WTC11 (cell line): ENCODE measurements around the gene TRRAP. TPM values are rescaled to one million over a fixed set of nuclear protein-coding genes. Genes with fewer than 3 reads are reported as not detected.
A peak's percentile ranks its signal among the peaks of the same experiment; 100 is the strongest.

Experiments
- ATAC-seq: fragments of 200-7000 bp; cut with Tn5 transposase; 2 replicates; pipeline ENCODE4 v1.10.0; 2021; ENCODE audit warnings: mild to moderate bottlenecking, moderate library complexity
- CTCF ChIA-PET: fragments of 300-600 bp; sonication (Branson Sonifier 250); formaldehyde crosslinking; loops from one replicate; lab custom pipeline; 2021; ENCODE audit warnings: antibody characterized with exemption; lab: Charles Lee
- POLR2A ChIA-PET: fragments of 350-600 bp; sonication (Branson Sonifier 250); formaldehyde crosslinking; loops from one replicate; lab custom pipeline; 2021; ENCODE audit warnings: antibody characterized with exemption; lab: Charles Lee
- DNase-seq: peaks from one replicate; pipeline ENCODE4 v3.0.0; 2021; ENCODE audit warnings: low spot score
- H3K27ac Mint-ChIP-seq: 2 replicates; pipeline ENCODE4 v1.8.0; 2021; ENCODE audit warnings: mixed read lengths
- H3K27me3 Mint-ChIP-seq: 2 replicates; pipeline ENCODE4 v1.8.0; 2021; ENCODE audit warnings: low read depth, mild to moderate bottlenecking, moderate library complexity, mixed read lengths
- H3K36me3 Mint-ChIP-seq: 2 replicates; pipeline ENCODE4 v1.8.0; 2021; ENCODE audit warnings: mixed read lengths
- H3K4me1 Mint-ChIP-seq: 2 replicates; pipeline ENCODE4 v1.8.0; 2022; ENCODE audit warnings: mixed read lengths
- H3K4me3 Mint-ChIP-seq: 2 replicates; pipeline ENCODE4 v1.8.0; 2021; ENCODE audit warnings: mild to moderate bottlenecking, moderate library complexity, mixed read lengths
- H3K9me3 Mint-ChIP-seq: 2 replicates; pipeline ENCODE4 v1.8.0; 2021; ENCODE audit warnings: mixed read lengths
- CREB1 ChIP-seq: sonication (generic); formaldehyde crosslinking; IDR thresholded peaks from 2 replicates; pipeline ENCODE4 v1.8.0; 2023; ENCODE audit warnings: mild to moderate bottlenecking, missing genetic modification reagents
- ESRRA ChIP-seq: sonication (generic); formaldehyde crosslinking; IDR thresholded peaks from 2 replicates; pipeline ENCODE4 v1.8.1; 2022; ENCODE audit warnings: mild to moderate bottlenecking, missing genetic modification reagents, borderline replicate concordance
- HMGA2 ChIP-seq: fragments of 250-450 bp; sonication (Bioruptor Pico); IDR thresholded peaks from 2 replicates; pipeline ENCODE4 v1.4.0; 2021; ENCODE audit warnings: mild to moderate bottlenecking, moderate library complexity
- KAT7 ChIP-seq: sonication (generic); formaldehyde crosslinking; IDR thresholded peaks from 2 replicates; pipeline ENCODE4 v1.8.1; 2023; ENCODE audit warnings: missing genetic modification reagents, mild to moderate bottlenecking, borderline replicate concordance
- NFE2L1 ChIP-seq: sonication (generic); formaldehyde crosslinking; IDR thresholded peaks from 2 replicates; pipeline ENCODE4 v1.8.1; 2023; ENCODE audit warnings: missing genetic modification reagents
- SOX15 ChIP-seq: fragments of 250-450 bp; sonication (Bioruptor Pico); IDR thresholded peaks from 2 replicates; pipeline ENCODE4 v1.9.0; 2021; ENCODE audit warnings: mild to moderate bottlenecking
- TEAD4 ChIP-seq: sonication (generic); formaldehyde crosslinking; IDR thresholded peaks from 2 replicates; pipeline ENCODE4 v1.8.0; 2022; ENCODE audit warnings: mild to moderate bottlenecking, missing genetic modification reagents
- ZBTB21 ChIP-seq: sonication (generic); formaldehyde crosslinking; IDR thresholded peaks from 2 replicates; pipeline ENCODE4 v1.8.1; 2023; ENCODE audit warnings: mild to moderate bottlenecking, missing genetic modification reagents, borderline replicate concordance
- ZNF423 ChIP-seq: fragments of 250-450 bp; sonication (Bioruptor Pico); IDR thresholded peaks from 2 replicates; pipeline ENCODE4 v2.1.2; 2022; ENCODE audit warnings: mild to moderate bottlenecking, moderate library complexity
- total RNA-seq: library from RNA; stranded (reverse); gene quantifications from 3 replicates; pipeline ENCODE4 v1.2.3, GENCODE V29; 2021
- TF ChIP-seq, protein P1 (sequence below): fragments of 250-450 bp; sonication (Bioruptor Pico); IDR thresholded peaks from 2 replicates; pipeline ENCODE4 v1.9.0; 2021; ENCODE audit warnings: mild to moderate bottlenecking, borderline replicate concordance
- TF ChIP-seq, protein P2 (sequence below): sonication (generic); formaldehyde crosslinking; IDR thresholded peaks from 2 replicates; pipeline ENCODE4 v1.8.1; 2023; ENCODE audit warnings: mild to moderate bottlenecking, missing genetic modification reagents, moderate library complexity
- TF ChIP-seq, protein P3 (sequence below): fragments of 250-450 bp; sonication (Bioruptor Pico); IDR thresholded peaks from 2 replicates; pipeline ENCODE4 v1.9.0; 2021; ENCODE audit warnings: mild to moderate bottlenecking
- TF ChIP-seq, protein P4 (sequence below): sonication (generic); formaldehyde crosslinking; IDR thresholded peaks from 2 replicates; pipeline ENCODE4 v1.8.1; 2023; ENCODE audit warnings: mild to moderate bottlenecking, missing genetic modification reagents, borderline replicate concordance
- TF ChIP-seq, protein P5 (sequence below): sonication (generic); formaldehyde crosslinking; IDR thresholded peaks from 2 replicates; pipeline ENCODE4 v1.8.1; 2022; ENCODE audit warnings: mild to moderate bottlenecking, missing genetic modification reagents, moderate library complexity, borderline replicate concordance
- TF ChIP-seq, protein P6 (sequence below): fragments of 250-450 bp; sonication (Bioruptor Pico); IDR thresholded peaks from 2 replicates; pipeline ENCODE4 v1.9.0; 2021; ENCODE audit warnings: mild to moderate bottlenecking
- TF ChIP-seq, protein P7 (sequence below): fragments of 250-450 bp; sonication (Bioruptor Pico); IDR thresholded peaks from 2 replicates; pipeline ENCODE4 v1.9.0; 2021; ENCODE audit warnings: moderate library complexity, mild to moderate bottlenecking, inconsistent platforms, borderline replicate concordance
- TF ChIP-seq, protein P8 (sequence below): sonication (generic); formaldehyde crosslinking; IDR thresholded peaks from 2 replicates; pipeline ENCODE4 v1.8.1; 2023; ENCODE audit warnings: mild to moderate bottlenecking, missing genetic modification reagents, moderate library complexity

The TRRAP gene
- total RNA-seq, 1 experiment from 2014 or later: 46.5 TPM

DNA sequence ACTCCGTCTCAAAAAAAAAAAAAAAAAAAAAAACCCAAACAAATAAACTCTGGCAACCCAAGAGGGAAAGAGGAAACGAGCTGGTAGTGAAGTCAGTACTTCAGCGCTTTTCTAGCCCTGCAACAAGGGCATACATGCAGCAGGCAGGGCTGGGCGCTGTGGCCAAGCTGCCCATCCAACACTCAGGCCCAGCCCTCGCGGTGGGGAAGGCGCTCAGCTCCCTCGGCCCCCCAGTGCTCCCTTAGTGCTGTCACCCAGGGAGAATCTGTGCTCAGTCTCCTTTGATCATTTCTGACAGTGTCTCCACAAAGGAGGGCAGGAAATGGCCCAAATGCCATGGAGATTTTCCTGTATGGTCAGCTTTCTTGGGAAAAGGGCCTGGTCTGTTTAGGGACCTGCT lies 168.4 kb downstream of the TRRAP start:
- H3K9me3 Mint-ChIP-seq: no peaks in the 10 kb centered on the region
- POLR2A ChIA-PET: no interaction called here

DNA sequence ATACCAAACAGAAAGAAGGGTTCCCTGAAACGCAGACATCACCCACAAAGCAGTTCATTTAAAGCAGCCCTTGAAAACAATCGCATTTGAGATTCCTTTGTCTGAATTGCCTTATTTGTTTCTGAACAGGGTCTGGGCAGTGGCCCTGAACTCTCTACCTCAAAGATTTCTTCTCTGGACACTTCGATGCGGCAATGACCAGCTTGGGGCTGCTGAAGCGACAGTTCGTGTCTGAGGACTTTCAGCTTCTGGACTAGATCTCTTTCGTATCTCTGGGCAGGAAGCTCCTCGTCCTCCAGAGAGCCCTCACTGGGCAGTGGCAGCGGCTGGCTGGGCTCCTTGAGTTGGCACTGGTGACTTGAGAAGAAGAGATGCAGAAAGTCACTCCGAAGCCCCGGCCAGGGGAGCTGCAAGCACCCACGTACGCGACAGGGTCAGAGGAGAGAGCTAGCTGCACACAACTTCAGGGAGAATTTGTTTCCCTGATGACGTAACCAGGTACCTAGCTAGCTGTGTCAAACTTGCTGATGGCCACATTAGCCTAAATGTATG lies 169.3 kb downstream of the TRRAP start:
- H3K4me1 Mint-ChIP-seq: no peaks in the 10 kb centered on the region
- no peaks in the 10 kb centered on the region for H3K9me3 Mint-ChIP-seq
- H3K27ac Mint-ChIP-seq: peak overlapping the region; percentile 33; the same call in 1 of the 2 replicates
- no peak overlapping the region for H3K4me3 Mint-ChIP-seq
- no peak for ATAC-seq
- H3K27me3 Mint-ChIP-seq: no peaks in the 10 kb centered on the region
- peaks cover 77% of the 10 kb centered on the region for H3K36me3 Mint-ChIP-seq
- ChIA-PET POLR2A (no interaction called here), CTCF (interaction anchor here (1.9 kb wide), 1 partner anchor 11 kb away, joined by 7 read pairs; no protein-coding TSS in a partner anchor)
- DNase-seq: no peak
- TF ChIP-seq ZNF423 (CRISPR knock-in tag): no peak
- TF ChIP-seq, protein P1, sequence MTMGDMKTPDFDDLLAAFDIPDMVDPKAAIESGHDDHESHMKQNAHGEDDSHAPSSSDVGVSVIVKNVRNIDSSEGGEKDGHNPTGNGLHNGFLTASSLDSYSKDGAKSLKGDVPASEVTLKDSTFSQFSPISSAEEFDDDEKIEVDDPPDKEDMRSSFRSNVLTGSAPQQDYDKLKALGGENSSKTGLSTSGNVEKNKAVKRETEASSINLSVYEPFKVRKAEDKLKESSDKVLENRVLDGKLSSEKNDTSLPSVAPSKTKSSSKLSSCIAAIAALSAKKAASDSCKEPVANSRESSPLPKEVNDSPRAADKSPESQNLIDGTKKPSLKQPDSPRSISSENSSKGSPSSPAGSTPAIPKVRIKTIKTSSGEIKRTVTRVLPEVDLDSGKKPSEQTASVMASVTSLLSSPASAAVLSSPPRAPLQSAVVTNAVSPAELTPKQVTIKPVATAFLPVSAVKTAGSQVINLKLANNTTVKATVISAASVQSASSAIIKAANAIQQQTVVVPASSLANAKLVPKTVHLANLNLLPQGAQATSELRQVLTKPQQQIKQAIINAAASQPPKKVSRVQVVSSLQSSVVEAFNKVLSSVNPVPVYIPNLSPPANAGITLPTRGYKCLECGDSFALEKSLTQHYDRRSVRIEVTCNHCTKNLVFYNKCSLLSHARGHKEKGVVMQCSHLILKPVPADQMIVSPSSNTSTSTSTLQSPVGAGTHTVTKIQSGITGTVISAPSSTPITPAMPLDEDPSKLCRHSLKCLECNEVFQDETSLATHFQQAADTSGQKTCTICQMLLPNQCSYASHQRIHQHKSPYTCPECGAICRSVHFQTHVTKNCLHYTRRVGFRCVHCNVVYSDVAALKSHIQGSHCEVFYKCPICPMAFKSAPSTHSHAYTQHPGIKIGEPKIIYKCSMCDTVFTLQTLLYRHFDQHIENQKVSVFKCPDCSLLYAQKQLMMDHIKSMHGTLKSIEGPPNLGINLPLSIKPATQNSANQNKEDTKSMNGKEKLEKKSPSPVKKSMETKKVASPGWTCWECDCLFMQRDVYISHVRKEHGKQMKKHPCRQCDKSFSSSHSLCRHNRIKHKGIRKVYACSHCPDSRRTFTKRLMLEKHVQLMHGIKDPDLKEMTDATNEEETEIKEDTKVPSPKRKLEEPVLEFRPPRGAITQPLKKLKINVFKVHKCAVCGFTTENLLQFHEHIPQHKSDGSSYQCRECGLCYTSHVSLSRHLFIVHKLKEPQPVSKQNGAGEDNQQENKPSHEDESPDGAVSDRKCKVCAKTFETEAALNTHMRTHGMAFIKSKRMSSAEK (CRISPR knock-in tag): no peak
- no peak for TF ChIP-seq HMGA2
- TF ChIP-seq, protein P2, sequence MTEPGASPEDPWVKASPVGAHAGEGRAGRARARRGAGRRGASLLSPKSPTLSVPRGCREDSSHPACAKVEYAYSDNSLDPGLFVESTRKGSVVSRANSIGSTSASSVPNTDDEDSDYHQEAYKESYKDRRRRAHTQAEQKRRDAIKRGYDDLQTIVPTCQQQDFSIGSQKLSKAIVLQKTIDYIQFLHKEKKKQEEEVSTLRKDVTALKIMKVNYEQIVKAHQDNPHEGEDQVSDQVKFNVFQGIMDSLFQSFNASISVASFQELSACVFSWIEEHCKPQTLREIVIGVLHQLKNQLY (CRISPR knock-in tag): no peak
- no peak for TF ChIP-seq ZBTB21 (CRISPR knock-in tag)
- TF ChIP-seq, protein P3, sequence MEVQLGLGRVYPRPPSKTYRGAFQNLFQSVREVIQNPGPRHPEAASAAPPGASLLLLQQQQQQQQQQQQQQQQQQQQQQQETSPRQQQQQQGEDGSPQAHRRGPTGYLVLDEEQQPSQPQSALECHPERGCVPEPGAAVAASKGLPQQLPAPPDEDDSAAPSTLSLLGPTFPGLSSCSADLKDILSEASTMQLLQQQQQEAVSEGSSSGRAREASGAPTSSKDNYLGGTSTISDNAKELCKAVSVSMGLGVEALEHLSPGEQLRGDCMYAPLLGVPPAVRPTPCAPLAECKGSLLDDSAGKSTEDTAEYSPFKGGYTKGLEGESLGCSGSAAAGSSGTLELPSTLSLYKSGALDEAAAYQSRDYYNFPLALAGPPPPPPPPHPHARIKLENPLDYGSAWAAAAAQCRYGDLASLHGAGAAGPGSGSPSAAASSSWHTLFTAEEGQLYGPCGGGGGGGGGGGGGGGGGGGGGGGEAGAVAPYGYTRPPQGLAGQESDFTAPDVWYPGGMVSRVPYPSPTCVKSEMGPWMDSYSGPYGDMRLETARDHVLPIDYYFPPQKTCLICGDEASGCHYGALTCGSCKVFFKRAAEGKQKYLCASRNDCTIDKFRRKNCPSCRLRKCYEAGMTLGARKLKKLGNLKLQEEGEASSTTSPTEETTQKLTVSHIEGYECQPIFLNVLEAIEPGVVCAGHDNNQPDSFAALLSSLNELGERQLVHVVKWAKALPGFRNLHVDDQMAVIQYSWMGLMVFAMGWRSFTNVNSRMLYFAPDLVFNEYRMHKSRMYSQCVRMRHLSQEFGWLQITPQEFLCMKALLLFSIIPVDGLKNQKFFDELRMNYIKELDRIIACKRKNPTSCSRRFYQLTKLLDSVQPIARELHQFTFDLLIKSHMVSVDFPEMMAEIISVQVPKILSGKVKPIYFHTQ: no peak
- no peak for TF ChIP-seq CREB1 (CRISPR knock-in tag)

More for the DNA sequence above, 168.4 kb downstream of the TRRAP start:
- Mint-ChIP-seq H3K27ac (0 out of 2 replicates have a peak overlapping the region, but pooled peaks have one; percentile 41), H3K4me1 (no peaks in the 10 kb centered on the region), H3K27me3 (no peaks in the 10 kb centered on the region), H3K4me3 (no peak overlapping the region), H3K36me3 (peaks cover 75% of the 10 kb centered on the region)
- ATAC-seq (0 out of 2 replicates have a peak, but pooled peaks have one; percentile 32), DNase-seq (no peak)
- CTCF ChIA-PET: interaction anchor here (0.6 to 1.9 kb wide), 3 partner anchors 10 to 274 kb away, joined by 3 to 7 read pairs (median 4); no protein-coding TSS in a partner anchor
- TF ChIP-seq NFE2L1 (CRISPR knock-in tag) (no peak), KAT7 (CRISPR knock-in tag) (no peak), SOX15 (CRISPR knock-in tag) (no peak), CREB1 (CRISPR knock-in tag) (no peak), TEAD4 (no peak), ESRRA (no peak)
- TF ChIP-seq, protein P4, sequence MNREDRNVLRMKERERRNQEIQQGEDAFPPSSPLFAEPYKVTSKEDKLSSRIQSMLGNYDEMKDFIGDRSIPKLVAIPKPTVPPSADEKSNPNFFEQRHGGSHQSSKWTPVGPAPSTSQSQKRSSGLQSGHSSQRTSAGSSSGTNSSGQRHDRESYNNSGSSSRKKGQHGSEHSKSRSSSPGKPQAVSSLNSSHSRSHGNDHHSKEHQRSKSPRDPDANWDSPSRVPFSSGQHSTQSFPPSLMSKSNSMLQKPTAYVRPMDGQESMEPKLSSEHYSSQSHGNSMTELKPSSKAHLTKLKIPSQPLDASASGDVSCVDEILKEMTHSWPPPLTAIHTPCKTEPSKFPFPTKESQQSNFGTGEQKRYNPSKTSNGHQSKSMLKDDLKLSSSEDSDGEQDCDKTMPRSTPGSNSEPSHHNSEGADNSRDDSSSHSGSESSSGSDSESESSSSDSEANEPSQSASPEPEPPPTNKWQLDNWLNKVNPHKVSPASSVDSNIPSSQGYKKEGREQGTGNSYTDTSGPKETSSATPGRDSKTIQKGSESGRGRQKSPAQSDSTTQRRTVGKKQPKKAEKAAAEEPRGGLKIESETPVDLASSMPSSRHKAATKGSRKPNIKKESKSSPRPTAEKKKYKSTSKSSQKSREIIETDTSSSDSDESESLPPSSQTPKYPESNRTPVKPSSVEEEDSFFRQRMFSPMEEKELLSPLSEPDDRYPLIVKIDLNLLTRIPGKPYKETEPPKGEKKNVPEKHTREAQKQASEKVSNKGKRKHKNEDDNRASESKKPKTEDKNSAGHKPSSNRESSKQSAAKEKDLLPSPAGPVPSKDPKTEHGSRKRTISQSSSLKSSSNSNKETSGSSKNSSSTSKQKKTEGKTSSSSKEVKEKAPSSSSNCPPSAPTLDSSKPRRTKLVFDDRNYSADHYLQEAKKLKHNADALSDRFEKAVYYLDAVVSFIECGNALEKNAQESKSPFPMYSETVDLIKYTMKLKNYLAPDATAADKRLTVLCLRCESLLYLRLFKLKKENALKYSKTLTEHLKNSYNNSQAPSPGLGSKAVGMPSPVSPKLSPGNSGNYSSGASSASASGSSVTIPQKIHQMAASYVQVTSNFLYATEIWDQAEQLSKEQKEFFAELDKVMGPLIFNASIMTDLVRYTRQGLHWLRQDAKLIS (CRISPR knock-in tag): no peak
- TF ChIP-seq, protein P5, sequence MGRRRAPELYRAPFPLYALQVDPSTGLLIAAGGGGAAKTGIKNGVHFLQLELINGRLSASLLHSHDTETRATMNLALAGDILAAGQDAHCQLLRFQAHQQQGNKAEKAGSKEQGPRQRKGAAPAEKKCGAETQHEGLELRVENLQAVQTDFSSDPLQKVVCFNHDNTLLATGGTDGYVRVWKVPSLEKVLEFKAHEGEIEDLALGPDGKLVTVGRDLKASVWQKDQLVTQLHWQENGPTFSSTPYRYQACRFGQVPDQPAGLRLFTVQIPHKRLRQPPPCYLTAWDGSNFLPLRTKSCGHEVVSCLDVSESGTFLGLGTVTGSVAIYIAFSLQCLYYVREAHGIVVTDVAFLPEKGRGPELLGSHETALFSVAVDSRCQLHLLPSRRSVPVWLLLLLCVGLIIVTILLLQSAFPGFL: no peak
- TF ChIP-seq, protein P6, sequence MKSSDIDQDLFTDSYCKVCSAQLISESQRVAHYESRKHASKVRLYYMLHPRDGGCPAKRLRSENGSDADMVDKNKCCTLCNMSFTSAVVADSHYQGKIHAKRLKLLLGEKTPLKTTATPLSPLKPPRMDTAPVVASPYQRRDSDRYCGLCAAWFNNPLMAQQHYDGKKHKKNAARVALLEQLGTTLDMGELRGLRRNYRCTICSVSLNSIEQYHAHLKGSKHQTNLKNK (CRISPR knock-in tag): no peak
- TF ChIP-seq, protein P2 (CRISPR knock-in tag): no peak
- TF ChIP-seq, protein P7, sequence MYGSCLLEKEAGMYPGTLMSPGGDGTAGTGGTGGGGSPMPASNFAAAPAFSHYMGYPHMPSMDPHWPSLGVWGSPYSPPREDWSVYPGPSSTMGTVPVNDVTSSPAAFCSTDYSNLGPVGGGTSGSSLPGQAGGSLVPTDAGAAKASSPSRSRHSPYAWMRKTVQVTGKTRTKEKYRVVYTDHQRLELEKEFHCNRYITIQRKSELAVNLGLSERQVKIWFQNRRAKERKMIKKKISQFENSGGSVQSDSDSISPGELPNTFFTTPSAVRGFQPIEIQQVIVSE (CRISPR knock-in tag): no peak
- TF ChIP-seq, protein P8, sequence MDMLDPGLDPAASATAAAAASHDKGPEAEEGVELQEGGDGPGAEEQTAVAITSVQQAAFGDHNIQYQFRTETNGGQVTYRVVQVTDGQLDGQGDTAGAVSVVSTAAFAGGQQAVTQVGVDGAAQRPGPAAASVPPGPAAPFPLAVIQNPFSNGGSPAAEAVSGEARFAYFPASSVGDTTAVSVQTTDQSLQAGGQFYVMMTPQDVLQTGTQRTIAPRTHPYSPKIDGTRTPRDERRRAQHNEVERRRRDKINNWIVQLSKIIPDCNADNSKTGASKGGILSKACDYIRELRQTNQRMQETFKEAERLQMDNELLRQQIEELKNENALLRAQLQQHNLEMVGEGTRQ: no peak
